ENCODE measurements around the gene NDRG3. TPM values are rescaled to one million over a fixed set of nuclear protein-coding genes. Genes with fewer than 3 reads are reported as not detected.

Gene NDRG3
- total RNA-seq, 1 donor = 23.1 TPM

DNA sequence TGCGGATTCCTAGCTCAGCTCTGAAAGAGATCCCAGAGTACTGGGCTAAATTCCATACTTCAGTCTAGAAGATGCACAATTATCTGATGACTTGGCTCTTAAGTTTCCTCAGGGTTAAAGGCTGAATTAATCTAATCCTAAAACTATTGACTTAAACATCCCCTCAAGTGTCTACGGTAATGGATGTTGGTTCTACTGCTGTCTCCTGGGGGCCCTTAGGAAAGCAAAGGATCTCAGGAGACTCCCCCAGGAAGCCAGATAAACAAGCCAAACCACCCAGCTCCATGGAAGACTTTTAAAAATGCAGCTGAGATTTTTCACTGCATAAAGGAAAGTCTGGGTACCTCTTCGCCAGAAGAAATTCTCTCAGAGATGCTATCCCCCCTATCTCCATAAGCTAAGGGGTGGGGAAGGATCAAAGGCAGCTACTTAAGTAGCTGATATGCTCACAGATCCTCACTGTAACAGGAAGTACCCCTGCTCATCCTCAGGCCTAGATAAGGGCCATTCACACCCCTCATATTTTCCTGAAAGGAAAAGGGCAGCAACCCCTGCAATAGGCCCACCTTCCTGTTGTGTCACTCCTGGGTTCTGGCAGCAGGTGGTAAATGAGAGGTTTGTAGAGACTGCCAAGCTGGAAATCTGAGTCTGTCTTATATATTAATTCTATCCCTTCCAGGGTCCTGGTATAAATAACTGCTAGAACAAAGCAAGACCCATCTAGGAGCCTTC lies 9.3 kb downstream of the NDRG3 start:
- no peak overlapping the region for H3K4me3 ChIP-seq (ENCODE audit: low read depth, low read length)
- DNase-seq (ENCODE audit: low read depth) = no peak
- TF ChIP-seq, protein P1, sequence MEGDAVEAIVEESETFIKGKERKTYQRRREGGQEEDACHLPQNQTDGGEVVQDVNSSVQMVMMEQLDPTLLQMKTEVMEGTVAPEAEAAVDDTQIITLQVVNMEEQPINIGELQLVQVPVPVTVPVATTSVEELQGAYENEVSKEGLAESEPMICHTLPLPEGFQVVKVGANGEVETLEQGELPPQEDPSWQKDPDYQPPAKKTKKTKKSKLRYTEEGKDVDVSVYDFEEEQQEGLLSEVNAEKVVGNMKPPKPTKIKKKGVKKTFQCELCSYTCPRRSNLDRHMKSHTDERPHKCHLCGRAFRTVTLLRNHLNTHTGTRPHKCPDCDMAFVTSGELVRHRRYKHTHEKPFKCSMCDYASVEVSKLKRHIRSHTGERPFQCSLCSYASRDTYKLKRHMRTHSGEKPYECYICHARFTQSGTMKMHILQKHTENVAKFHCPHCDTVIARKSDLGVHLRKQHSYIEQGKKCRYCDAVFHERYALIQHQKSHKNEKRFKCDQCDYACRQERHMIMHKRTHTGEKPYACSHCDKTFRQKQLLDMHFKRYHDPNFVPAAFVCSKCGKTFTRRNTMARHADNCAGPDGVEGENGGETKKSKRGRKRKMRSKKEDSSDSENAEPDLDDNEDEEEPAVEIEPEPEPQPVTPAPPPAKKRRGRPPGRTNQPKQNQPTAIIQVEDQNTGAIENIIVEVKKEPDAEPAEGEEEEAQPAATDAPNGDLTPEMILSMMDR (IDR thresholded peaks at IDR 0.05; ENCODE audit: insufficient read depth, low read length) = no peak

- H3K4me3 ChIP-seq (ENCODE audit: low read depth, low read length) = no peak overlapping the region
- TF ChIP-seq, protein P1 (IDR thresholded peaks at IDR 0.05; ENCODE audit: insufficient read depth, low read length) = no peak
- no peak for DNase-seq (ENCODE audit: low read depth)
Observed at GRCh38 chr20:36732456-36732855, 13.4 kb downstream of the NDRG3 start.

GRCh38 chr20:36728986-36729385 lies 16.9 kb downstream of the NDRG3 start:
- peak; percentile 9 for DNase-seq (ENCODE audit: low read depth)
- H3K4me3 ChIP-seq (ENCODE audit: low read depth, low read length) = no peak overlapping the region
- TF ChIP-seq, protein P1 (IDR thresholded peaks at IDR 0.05; ENCODE audit: insufficient read depth, low read length) = no peak

- peak; percentile 13 for DNase-seq (ENCODE audit: low read depth)
- no peak overlapping the region for H3K4me3 ChIP-seq (ENCODE audit: low read depth, low read length)
- TF ChIP-seq, protein P1 (IDR thresholded peaks at IDR 0.05; ENCODE audit: insufficient read depth, low read length) = no peak
Observed at GRCh38 chr20:36726168-36726567, 19.7 kb downstream of the NDRG3 start.

GRCh38 chr20:36720510-36720909 lies 25.4 kb downstream of the NDRG3 start:
- peak; percentile 7 for DNase-seq (ENCODE audit: low read depth)
- TF ChIP-seq, protein P1 (IDR thresholded peaks at IDR 0.05; ENCODE audit: insufficient read depth, low read length) = no peak

DNA sequence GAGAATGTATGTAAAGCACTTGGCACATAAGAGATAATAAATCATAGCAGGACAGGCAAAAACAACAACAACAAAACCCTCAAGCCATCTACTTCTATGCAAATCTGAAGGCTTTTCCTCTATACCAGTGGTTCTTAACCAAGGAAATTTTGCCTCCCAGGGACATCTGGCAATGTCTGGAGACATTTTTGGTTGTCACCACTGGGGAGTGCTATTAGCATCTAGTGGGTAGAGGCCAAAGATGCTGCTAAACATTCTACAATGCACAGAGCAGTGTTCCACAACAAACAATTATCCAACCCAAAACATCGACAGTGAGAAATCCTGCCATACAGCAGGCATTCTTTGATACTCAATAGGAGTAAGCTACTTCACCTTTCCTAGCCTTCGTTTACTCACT lies 28.2 kb downstream of the NDRG3 start:
- DNase-seq (ENCODE audit: low read depth) = peak; percentile 7
- H3K4me3 ChIP-seq (ENCODE audit: low read depth, low read length) = no peak overlapping the region
- TF ChIP-seq, protein P1 (IDR thresholded peaks at IDR 0.05; ENCODE audit: insufficient read depth, low read length) = peak; percentile 11

More at GRCh38 chr20:36720510-36720909, 25.4 kb downstream of the NDRG3 start:
- H3K4me3 ChIP-seq (ENCODE audit: low read depth, low read length) = no peak overlapping the region

DNA sequence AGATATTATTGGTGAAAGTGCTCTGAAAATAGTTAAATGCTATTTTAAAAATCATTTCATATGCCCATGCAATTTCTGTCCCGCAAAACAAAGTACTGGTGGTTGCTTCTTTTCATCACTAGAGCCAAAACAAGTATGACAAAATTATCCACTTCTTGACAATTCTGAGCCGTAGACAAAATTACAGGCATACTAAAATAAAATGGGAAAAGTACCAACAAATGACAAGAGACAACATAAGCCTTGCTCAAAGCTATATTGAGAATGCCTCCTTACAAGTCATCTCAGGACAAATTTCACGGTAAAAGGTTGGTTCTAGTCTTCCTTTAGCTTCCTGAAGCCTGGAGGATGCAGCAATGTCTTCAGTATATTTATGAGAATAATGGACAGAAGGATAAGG lies 28.9 kb downstream of the NDRG3 start:
- TF ChIP-seq, protein P1 (IDR thresholded peaks at IDR 0.05; ENCODE audit: insufficient read depth, low read length) = no peak
- H3K4me3 ChIP-seq (ENCODE audit: low read depth, low read length) = no peak overlapping the region
- DNase-seq (ENCODE audit: low read depth) = no peak
